Measurements from ENCODE around the gene KIF25. TPM values are rescaled to one million over a fixed set of nuclear protein-coding genes. Genes with fewer than 3 reads are reported as not detected.

Gene KIF25
- total RNA-seq, 1 donor from 2014 or later = 0.41 TPM

GRCh38 chr6:168047841-168048723 is 50.6 kb downstream of the KIF25 start:
- FAIRE-seq = no peak
- peak; percentile 49 to 66 for DNase-seq (ENCODE audit: low spot score in 2 of 2)

- FAIRE-seq (no peak), DNase-seq (ENCODE audit: low spot score in 2 of 2) (no peak)
Observed at GRCh38 chr6:168048724-168049025, 51.2 kb downstream of the KIF25 start.

GRCh38 chr6:168049277-168049676 is 51.8 kb downstream of the KIF25 start:
- FAIRE-seq = no peak

GRCh38 chr6:168049706-168050224 is 52.3 kb downstream of the KIF25 start:
- DNase-seq (ENCODE audit: low spot score in 2 of 2) (no peak), FAIRE-seq (no peak)

More at GRCh38 chr6:168049277-168049676, 51.8 kb downstream of the KIF25 start:
- no peak for DNase-seq (ENCODE audit: low spot score in 2 of 2)

GRCh38 chr6:168050225-168050880 is 52.9 kb downstream of the KIF25 start:
- FAIRE-seq = no peak
- no peak for DNase-seq (ENCODE audit: low spot score in 2 of 2)

GRCh38 chr6:168050881-168051586 is 53.6 kb downstream of the KIF25 start:
- DNase-seq (ENCODE audit: low spot score in 2 of 2) (no peak), FAIRE-seq (no peak)

- no peak for DNase-seq (ENCODE audit: low spot score in 2 of 2)
- FAIRE-seq = no peak
Observed at GRCh38 chr6:168051648-168052047, 54.2 kb downstream of the KIF25 start.

- FAIRE-seq (no peak), DNase-seq (ENCODE audit: low spot score in 2 of 2) (no peak)
Observed at GRCh38 chr6:168052291-168052891, 54.9 kb downstream of the KIF25 start.

GRCh38 chr6:168053086-168053956 is 55.9 kb downstream of the KIF25 start:
- FAIRE-seq = no peak

GRCh38 chr6:168053957-168054471 is 56.5 kb downstream of the KIF25 start:
- DNase-seq (ENCODE audit: low spot score in 2 of 2) (no peak), FAIRE-seq (no peak)

More at GRCh38 chr6:168053086-168053956, 55.9 kb downstream of the KIF25 start:
- no peak for DNase-seq (ENCODE audit: low spot score in 2 of 2)

- no peak for DNase-seq (ENCODE audit: low spot score in 2 of 2)
- no peak for FAIRE-seq
Observed at GRCh38 chr6:168054765-168055560, 57.5 kb downstream of the KIF25 start.

- DNase-seq (ENCODE audit: low spot score in 2 of 2) (no peak), FAIRE-seq (no peak)
Observed at GRCh38 chr6:168055696-168056489, 58.4 kb downstream of the KIF25 start.

- no peak for DNase-seq (ENCODE audit: low spot score in 2 of 2)
- no peak for FAIRE-seq
Observed at GRCh38 chr6:168056892-168057527, 59.5 kb downstream of the KIF25 start.

GRCh38 chr6:168057836-168058235 is 60.4 kb downstream of the KIF25 start:
- DNase-seq (ENCODE audit: low spot score in 2 of 2) = no peak
- FAIRE-seq = no peak

GRCh38 chr6:168058691-168059551 is 61.5 kb downstream of the KIF25 start:
- no peak for FAIRE-seq
- DNase-seq (ENCODE audit: low spot score in 2 of 2) = no peak

- DNase-seq (ENCODE audit: low spot score in 2 of 2) (peak; percentile 64 to 76), FAIRE-seq (no peak)
Observed at GRCh38 chr6:168060521-168060931, 63.1 kb downstream of the KIF25 start.

All from frontal cortex (tissue), 4 donors.